Naive thymus-derived CD4-positive, alpha-beta T cell (primary cell): ENCODE results near the gene SPZ1. TPM values are rescaled to one million over a fixed set of nuclear protein-coding genes. Genes with fewer than 3 reads are reported as not detected.
"Not testable (repeated sequence)": the region's sequence is repeated elsewhere in the genome, so short reads cannot be mapped to it uniquely, and the experiment has no call there.

Experiments
- ATAC-seq: fragments of 150-1000 bp; cut with Tn5 transposase; 2 replicates; pipeline ENCODE4 v1.10.0; 2021; ENCODE audit warnings: mild to moderate bottlenecking, moderate library complexity
- CTCF ChIA-PET: fragments of 350-600 bp; sonication (Branson Sonifier 250); formaldehyde crosslinking; loops from one replicate; lab custom pipeline; 2021; ENCODE audit warnings: antibody characterized with exemption; lab: Charles Lee
- POLR2A ChIA-PET: fragments of 350-600 bp; sonication (Branson Sonifier 250); formaldehyde crosslinking; loops from one replicate; lab custom pipeline; 2021; ENCODE audit warnings: antibody characterized with exemption, inconsistent platforms; lab: Charles Lee
- DNase-seq, 9 donors: peaks; one replicate each; pipeline versions ENCODE4 v3.0.0 to v3.0.0-alpha.2; 2020 to 2022; ENCODE audit warnings: mixed read lengths in 1 of 9
- H3K27ac ChIP-seq: one replicate; pipeline ENCODE4 v1.7.0; 2013; ENCODE audit warnings: mild to moderate bottlenecking, low read depth, low read length, moderate library complexity
- H3K27me3 ChIP-seq, 2 donors: one replicate each; pipeline ENCODE4 v1.7.0; 2013; ENCODE audit warnings: low read length in 2 of 2, mild to moderate bottlenecking in 2 of 2, moderate library complexity in 2 of 2; ENCODE audit not compliant: control insufficient read depth in 2 of 2, insufficient read depth in 2 of 2
- H3K36me3 ChIP-seq, 3 experiments: 1 replicate in 2 of 3; 2 replicates in 1 of 3; pipeline ENCODE4 v1.7.0; 2013; ENCODE audit warnings: low read length in 3 of 3, mild to moderate bottlenecking in 3 of 3, moderate library complexity in 1 of 3; ENCODE audit not compliant: insufficient read depth in 3 of 3, control insufficient read depth in 2 of 3
- H3K4me1 ChIP-seq, 2 donors: one replicate each; pipeline ENCODE4 v1.7.0; 2013; ENCODE audit warnings: low read length in 2 of 2, mild to moderate bottlenecking in 2 of 2, moderate library complexity in 1 of 2; ENCODE audit not compliant: control insufficient read depth in 2 of 2, insufficient read depth in 2 of 2
- H3K4me3 ChIP-seq: 2 replicates; pipeline ENCODE4 v1.7.0; 2013; ENCODE audit warnings: mild to moderate bottlenecking, low read length
- H3K9me3 ChIP-seq, 3 experiments: 1 replicate in 2 of 3; 2 replicates in 1 of 3; pipeline ENCODE4 v1.7.0; 2013; ENCODE audit warnings: low read length in 3 of 3; ENCODE audit not compliant: control insufficient read depth in 2 of 3
- H3K27ac Mint-ChIP-seq, 9 donors: one replicate each; pipeline ENCODE4 v1.8.0; 2020 to 2022; ENCODE audit warnings: mixed read lengths in 9 of 9, mild to moderate bottlenecking in 8 of 9, moderate library complexity in 5 of 9, inconsistent platforms in 2 of 9
- H3K27me3 Mint-ChIP-seq, 5 donors: one replicate each; pipeline ENCODE4 v1.8.0; 2021 to 2022; ENCODE audit warnings: mixed read lengths in 5 of 5, mild to moderate bottlenecking in 1 of 5
- H3K36me3 Mint-ChIP-seq, 5 donors: one replicate each; pipeline ENCODE4 v1.8.0; 2020 to 2022; ENCODE audit warnings: mixed read lengths in 5 of 5, mild to moderate bottlenecking in 3 of 5, inconsistent platforms in 1 of 5
- H3K4me1 Mint-ChIP-seq, 7 donors: one replicate each; pipeline ENCODE4 v1.8.0; 2020 to 2022; ENCODE audit warnings: mixed read lengths in 7 of 7, mild to moderate bottlenecking in 3 of 7, inconsistent platforms in 1 of 7
- H3K4me3 Mint-ChIP-seq, 10 donors: one replicate each; pipeline ENCODE4 v1.8.0; 2020 to 2022; ENCODE audit warnings: mild to moderate bottlenecking in 10 of 10, mixed read lengths in 10 of 10, moderate library complexity in 6 of 10, inconsistent platforms in 2 of 10
- H3K9me3 Mint-ChIP-seq, 11 donors: one replicate each; pipeline ENCODE4 v1.8.0; 2020 to 2022; ENCODE audit warnings: mixed read lengths in 11 of 11, mild to moderate bottlenecking in 4 of 11, inconsistent platforms in 1 of 11, moderate library complexity in 1 of 11
- intact Hi-C, 2 donors: fragments of 100-400 bp; cut with micrococcal nuclease; formaldehyde crosslinking; loops; one replicate each; pipeline ENCODE4 v1.15.1; 2023
- polyA plus RNA-seq, 2 donors: library from polyadenylated mRNA; unstranded; fragments of 300-500 nt; fragmentation: Illumina TruSeq; gene quantifications; one replicate each; pipeline ENCODE4 v1.2.3, GENCODE V29; 2021
- total RNA-seq, 6 experiments: library from RNA in 5 of 6; stranded (reverse) in 5 of 6; gene quantifications; 1 replicate in 5 of 6; 2 replicates in 1 of 6; pipeline ENCODE4 v1.2.3 and lab custom pipeline; 2021 to 2026

The SPZ1 gene
- total and polyA plus RNA-seq, 7 experiments from 2014 or later: not detected

GRCh38 chr5:80299601-80300000 lies 20.2 kb upstream of the SPZ1 start:
- DNase-seq (no peak), ATAC-seq (no peak)
- no peaks in the 10 kb centered on the region for H3K9me3 Mint-ChIP-seq
- Histone ChIP-seq H3K4me1 (no peaks in the 10 kb centered on the region), H3K27ac (no peak overlapping the region), H3K4me3 (no peak overlapping the region), H3K9me3 (no peaks in the 10 kb centered on the region), H3K36me3 (no peaks in the 10 kb centered on the region), H3K27me3 (no peaks in the 10 kb centered on the region)
- H3K36me3 Mint-ChIP-seq: no peaks in the 10 kb centered on the region
- H3K4me1 Mint-ChIP-seq: peaks cover 0 to 4% (median 0%) of the 10 kb centered on the region in 7 donors
- no peak overlapping the region for H3K27ac Mint-ChIP-seq
- intact Hi-C loops: no loop called here
- H3K4me3 Mint-ChIP-seq: no peak overlapping the region
- POLR2A ChIA-PET: no interaction called here
- CTCF ChIA-PET: no interaction called here
- H3K27me3 Mint-ChIP-seq: no peaks in the 10 kb centered on the region

- Histone ChIP-seq H3K27me3 (no peaks in the 10 kb centered on the region), H3K4me3 (no peak overlapping the region), H3K9me3 (no peaks in the 10 kb centered on the region), H3K4me1 (no peaks in the 10 kb centered on the region), H3K36me3 (no peaks in the 10 kb centered on the region), H3K27ac (no peak overlapping the region)
- Mint-ChIP-seq H3K36me3 (no peaks in the 10 kb centered on the region), H3K9me3 (no peaks in the 10 kb centered on the region), H3K27ac (no peak overlapping the region), H3K4me1 (peaks cover 0 to 4% (median 0%) of the 10 kb centered on the region in 7 donors), H3K4me3 (no peak overlapping the region), H3K27me3 (no peaks in the 10 kb centered on the region)
- ChIA-PET CTCF (no interaction called here), POLR2A (no interaction called here)
- no peak for DNase-seq
- no peak for ATAC-seq
- intact Hi-C loops: no loop called here
Measured at GRCh38 chr5:80300125-80300524, 19.7 kb upstream of the SPZ1 start.

GRCh38 chr5:80300796-80301195 lies 19.0 kb upstream of the SPZ1 start:
- POLR2A ChIA-PET, CTCF ChIA-PET, H3K27me3 ChIP-seq, H3K36me3 ChIP-seq, H3K4me3 Mint-ChIP-seq, H3K4me1 Mint-ChIP-seq, H3K4me3 ChIP-seq, H3K27ac Mint-ChIP-seq, ATAC-seq, H3K27me3 Mint-ChIP-seq, H3K36me3 Mint-ChIP-seq, intact Hi-C loops, H3K27ac ChIP-seq, H3K9me3 Mint-ChIP-seq, DNase-seq, H3K4me1 ChIP-seq, H3K9me3 ChIP-seq: not testable (repeated sequence)

- DNase-seq, H3K9me3 ChIP-seq, H3K27me3 Mint-ChIP-seq, H3K4me3 ChIP-seq, H3K4me1 ChIP-seq, H3K36me3 ChIP-seq, H3K9me3 Mint-ChIP-seq, CTCF ChIA-PET, H3K27ac ChIP-seq, H3K36me3 Mint-ChIP-seq, H3K27me3 ChIP-seq, H3K4me3 Mint-ChIP-seq, H3K27ac Mint-ChIP-seq, intact Hi-C loops, ATAC-seq, POLR2A ChIA-PET, H3K4me1 Mint-ChIP-seq: not testable (repeated sequence)
Measured at GRCh38 chr5:80301342-80301741, 18.5 kb upstream of the SPZ1 start.

- no peak for DNase-seq
- Histone ChIP-seq H3K4me3 (no peak overlapping the region), H3K36me3 (no peaks in the 10 kb centered on the region), H3K4me1 (no peaks in the 10 kb centered on the region), H3K27ac (no peak overlapping the region), H3K27me3 (no peaks in the 10 kb centered on the region), H3K9me3 (no peaks in the 10 kb centered on the region)
- Mint-ChIP-seq H3K36me3 (no peaks in the 10 kb centered on the region), H3K27me3 (peaks cover 0 to 3% (median 0%) of the 10 kb centered on the region in 5 donors), H3K27ac (no peak overlapping the region), H3K4me1 (peaks cover 0 to 4% (median 0%) of the 10 kb centered on the region in 7 donors), H3K9me3 (peaks cover 0 to 3% (median 0%) of the 10 kb centered on the region in 11 donors), H3K4me3 (no peak overlapping the region)
- ChIA-PET CTCF (interaction anchor here (8.2 kb wide), 1 partner anchor 210 kb away, joined by 116 read pairs; no protein-coding TSS in a partner anchor), POLR2A (interaction anchor here (1.1 kb wide), 1 partner anchor 11 kb away, joined by 3 read pairs; no protein-coding TSS in a partner anchor)
- ATAC-seq: no peak
- intact Hi-C loops: no loop called here
Measured at GRCh38 chr5:80302636-80303035, 17.2 kb upstream of the SPZ1 start.

GRCh38 chr5:80308526-80308925 lies 11.3 kb upstream of the SPZ1 start:
- Histone ChIP-seq H3K4me1 (no peaks in the 10 kb centered on the region), H3K36me3 (no peaks in the 10 kb centered on the region), H3K9me3 (no peaks in the 10 kb centered on the region), H3K27me3 (no peaks in the 10 kb centered on the region), H3K27ac (no peak overlapping the region), H3K4me3 (no peak overlapping the region)
- ChIA-PET CTCF (interaction anchor here (0.6 to 8.2 kb wide), 7 partner anchors 23 to 223 kb away, joined by 3 to 116 read pairs (median 4); no protein-coding TSS in a partner anchor), POLR2A (interaction anchor here (1.5 to 2.1 kb wide), 2 partner anchors 216 to 219 kb away, joined by 3 to 9 read pairs; no protein-coding TSS in a partner anchor)
- Mint-ChIP-seq H3K9me3 (peaks cover 0 to 3% (median 0%) of the 10 kb centered on the region in 11 donors), H3K27ac (no peak overlapping the region), H3K36me3 (no peaks in the 10 kb centered on the region), H3K4me3 (no peak overlapping the region), H3K27me3 (peaks cover 0 to 3% (median 0%) of the 10 kb centered on the region in 5 donors), H3K4me1 (peaks cover 0 to 4% (median 0%) of the 10 kb centered on the region in 7 donors)
- no peak for DNase-seq
- no peak for ATAC-seq
- intact Hi-C loops: loop anchor here in 1 of 2 donors (5.0 kb wide), 2 partner anchors 381 to 1176 kb away; no protein-coding TSS in a partner anchor
